Suprapubic skin (tissue), 4 donors: ENCODE data around the gene SMAP1.

Experiments used
- EP300 ChIP-seq: sonication (generic); formaldehyde crosslinking; IDR thresholded peaks from one replicate; pipeline ENCODE4 v1.6.1; 2017; ENCODE audit warnings: antibody characterized with exemption
- POLR2A ChIP-seq, 2 donors: fragments of 450-650 bp; IDR thresholded peaks; one replicate each; pipeline ENCODE4 v1.6.1; 2017; ENCODE audit warnings: antibody characterized with exemption in 2 of 2, mild to moderate bottlenecking in 2 of 2, moderate library complexity in 2 of 2
- POLR2AphosphoS5 ChIP-seq, 3 donors: sonication (generic); formaldehyde crosslinking; IDR thresholded peaks; one replicate each; pipeline ENCODE4 v1.6.1; 2017; ENCODE audit warnings: antibody characterized with exemption in 3 of 3
- TF ChIP-seq, protein P1 (sequence below), 2 donors: fragments of 200-600 bp in 1 of 2; fragments of 450-650 bp in 1 of 2; sonication (generic) in 1 of 2; IDR thresholded peaks; one replicate each; pipeline ENCODE4 v1.5.1; 2016 to 2019; ENCODE audit warnings: antibody characterized with exemption in 2 of 2, mild to moderate bottlenecking in 1 of 2, moderate library complexity in 1 of 2

DNA sequence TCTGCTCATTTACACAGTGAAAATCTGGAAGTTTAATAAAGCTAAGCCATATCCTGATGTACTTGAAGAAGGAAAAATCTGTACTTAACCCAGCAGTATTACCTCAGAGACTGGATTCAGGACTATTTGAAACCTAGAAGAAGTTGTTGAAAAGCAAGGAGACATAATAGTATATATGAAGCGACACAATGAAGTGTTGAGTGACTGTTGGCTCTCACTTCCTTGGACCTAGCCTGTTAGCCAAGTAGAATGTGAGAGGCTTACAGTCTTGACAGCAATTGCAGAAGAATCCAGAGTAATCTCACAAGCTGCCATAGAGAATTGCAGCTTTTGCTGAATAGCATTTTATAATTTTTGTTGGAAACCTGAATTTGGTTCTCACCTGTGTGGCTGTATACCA lies 26.7 kb downstream of the SMAP1 start:
- TF ChIP-seq, protein P1, sequence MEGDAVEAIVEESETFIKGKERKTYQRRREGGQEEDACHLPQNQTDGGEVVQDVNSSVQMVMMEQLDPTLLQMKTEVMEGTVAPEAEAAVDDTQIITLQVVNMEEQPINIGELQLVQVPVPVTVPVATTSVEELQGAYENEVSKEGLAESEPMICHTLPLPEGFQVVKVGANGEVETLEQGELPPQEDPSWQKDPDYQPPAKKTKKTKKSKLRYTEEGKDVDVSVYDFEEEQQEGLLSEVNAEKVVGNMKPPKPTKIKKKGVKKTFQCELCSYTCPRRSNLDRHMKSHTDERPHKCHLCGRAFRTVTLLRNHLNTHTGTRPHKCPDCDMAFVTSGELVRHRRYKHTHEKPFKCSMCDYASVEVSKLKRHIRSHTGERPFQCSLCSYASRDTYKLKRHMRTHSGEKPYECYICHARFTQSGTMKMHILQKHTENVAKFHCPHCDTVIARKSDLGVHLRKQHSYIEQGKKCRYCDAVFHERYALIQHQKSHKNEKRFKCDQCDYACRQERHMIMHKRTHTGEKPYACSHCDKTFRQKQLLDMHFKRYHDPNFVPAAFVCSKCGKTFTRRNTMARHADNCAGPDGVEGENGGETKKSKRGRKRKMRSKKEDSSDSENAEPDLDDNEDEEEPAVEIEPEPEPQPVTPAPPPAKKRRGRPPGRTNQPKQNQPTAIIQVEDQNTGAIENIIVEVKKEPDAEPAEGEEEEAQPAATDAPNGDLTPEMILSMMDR (IDR thresholded peaks at IDR 0.05): no peak
- TF ChIP-seq POLR2A (IDR thresholded peaks at IDR 0.05) (no peak), POLR2AphosphoS5 (IDR thresholded peaks at IDR 0.05) (no peak), EP300 (no peak)
